Colonic mucosa (tissue), 4 donors: Measurements from ENCODE around the gene LTBP2. TPM values are rescaled to one million over a fixed set of nuclear protein-coding genes. Genes with fewer than 3 reads are reported as not detected.

Experiments used
- DNase-seq: peaks from one replicate; pipeline ENCODE4 v3.0.0-alpha.2; 2020
- H3K27ac ChIP-seq: fragments of 200-600 bp; one replicate; pipeline ENCODE4 v1.8.0; 2021
- H3K27me3 ChIP-seq: fragments of 200-600 bp; one replicate; pipeline ENCODE4 v1.8.0; 2021
- H3K36me3 ChIP-seq: fragments of 200-600 bp; one replicate; pipeline ENCODE4 v1.8.0; 2021
- H3K4me1 ChIP-seq: fragments of 200-600 bp; one replicate; pipeline ENCODE4 v1.8.0; 2021; ENCODE audit warnings: mild to moderate bottlenecking
- H3K4me3 ChIP-seq: fragments of 200-600 bp; one replicate; pipeline ENCODE4 v1.8.0; 2021
- H3K9ac ChIP-seq, 2 donors: one replicate each; pipeline ENCODE4 v1.7.0; 2013; ENCODE audit warnings: control low read depth in 2 of 2, low read depth in 2 of 2, low read length in 2 of 2
- H3K9me3 ChIP-seq: fragments of 200-600 bp; one replicate; pipeline ENCODE4 v1.8.0; 2021
- intact Hi-C: fragments of 100-400 bp; cut with DNase I; formaldehyde crosslinking; loops from one replicate; pipeline ENCODE4 v1.14.1; 2022
- total RNA-seq, 2 donors: library from RNA; stranded (reverse); fragmentation: NEBNext Ultra II Directional in 1 of 2; extraction: Animal tissue kit (Norgen Biotek cat#: 25700) in 1 of 2; gene quantifications; one replicate each; pipeline ENCODE4 v1.2.1, GENCODE V29; 2021
- TF ChIP-seq, protein P1 (sequence below): fragments of 200-600 bp; IDR thresholded peaks from one replicate; pipeline ENCODE4 v1.8.0; 2022; ENCODE audit warnings: antibody characterized with exemption, mild to moderate bottlenecking
- donor health status: healthy.
- donor health status: DM: no; HTN: no; CAD: no.
- donor health status: DM: no; HTN: no; CAD: no.

The LTBP2 gene
- total RNA-seq, 2 donors from 2014 or later, result 1.9 to 3.7 TPM

DNA sequence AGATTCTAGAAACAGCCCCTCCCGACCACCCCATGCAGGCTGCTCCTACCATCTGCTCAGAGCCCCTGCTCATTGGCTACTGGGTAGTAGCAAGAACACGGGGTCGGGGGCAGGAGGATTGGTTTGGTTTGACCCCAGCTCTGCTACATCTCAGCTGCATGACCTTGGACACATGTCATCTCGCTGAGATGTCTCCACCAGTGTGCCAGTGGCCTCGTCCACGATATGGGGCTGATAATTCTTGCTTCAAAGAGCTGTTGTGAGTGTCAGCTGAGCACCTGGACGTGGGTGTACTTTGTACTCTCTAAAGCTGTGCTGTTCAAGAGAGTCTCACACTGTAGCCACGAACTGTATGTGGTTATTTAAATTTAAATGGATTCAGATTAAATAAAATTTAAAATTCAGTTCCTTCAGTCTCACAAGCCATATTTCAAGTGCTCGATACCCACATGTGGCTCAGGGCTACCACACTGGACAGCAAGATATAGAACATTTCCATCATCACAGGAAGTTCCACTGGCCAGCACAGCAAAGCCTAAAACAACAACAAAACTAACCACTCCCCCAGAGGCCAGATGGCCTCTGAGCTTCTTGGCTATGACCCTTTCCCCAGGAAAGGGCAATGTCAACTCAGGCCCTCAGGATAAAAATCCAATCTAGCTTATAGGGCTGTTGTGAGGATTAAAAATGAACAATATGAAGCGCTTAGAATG lies 18.6 kb downstream of the LTBP2 start:
- peak overlapping the region; percentile 50 for H3K27ac ChIP-seq
- intact Hi-C loops, result no loop called here
- H3K36me3 ChIP-seq, result no peaks in the 10 kb centered on the region
- H3K27me3 ChIP-seq, result no peaks in the 10 kb centered on the region
- no peak for DNase-seq
- no peaks in the 10 kb centered on the region for H3K9me3 ChIP-seq
- TF ChIP-seq, protein P1, sequence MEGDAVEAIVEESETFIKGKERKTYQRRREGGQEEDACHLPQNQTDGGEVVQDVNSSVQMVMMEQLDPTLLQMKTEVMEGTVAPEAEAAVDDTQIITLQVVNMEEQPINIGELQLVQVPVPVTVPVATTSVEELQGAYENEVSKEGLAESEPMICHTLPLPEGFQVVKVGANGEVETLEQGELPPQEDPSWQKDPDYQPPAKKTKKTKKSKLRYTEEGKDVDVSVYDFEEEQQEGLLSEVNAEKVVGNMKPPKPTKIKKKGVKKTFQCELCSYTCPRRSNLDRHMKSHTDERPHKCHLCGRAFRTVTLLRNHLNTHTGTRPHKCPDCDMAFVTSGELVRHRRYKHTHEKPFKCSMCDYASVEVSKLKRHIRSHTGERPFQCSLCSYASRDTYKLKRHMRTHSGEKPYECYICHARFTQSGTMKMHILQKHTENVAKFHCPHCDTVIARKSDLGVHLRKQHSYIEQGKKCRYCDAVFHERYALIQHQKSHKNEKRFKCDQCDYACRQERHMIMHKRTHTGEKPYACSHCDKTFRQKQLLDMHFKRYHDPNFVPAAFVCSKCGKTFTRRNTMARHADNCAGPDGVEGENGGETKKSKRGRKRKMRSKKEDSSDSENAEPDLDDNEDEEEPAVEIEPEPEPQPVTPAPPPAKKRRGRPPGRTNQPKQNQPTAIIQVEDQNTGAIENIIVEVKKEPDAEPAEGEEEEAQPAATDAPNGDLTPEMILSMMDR, result no peak
- peak overlapping the region in 1 of 2 donors; percentile 12 for H3K9ac ChIP-seq
- no peaks in the 10 kb centered on the region for H3K4me1 ChIP-seq
- no peak overlapping the region for H3K4me3 ChIP-seq

DNA sequence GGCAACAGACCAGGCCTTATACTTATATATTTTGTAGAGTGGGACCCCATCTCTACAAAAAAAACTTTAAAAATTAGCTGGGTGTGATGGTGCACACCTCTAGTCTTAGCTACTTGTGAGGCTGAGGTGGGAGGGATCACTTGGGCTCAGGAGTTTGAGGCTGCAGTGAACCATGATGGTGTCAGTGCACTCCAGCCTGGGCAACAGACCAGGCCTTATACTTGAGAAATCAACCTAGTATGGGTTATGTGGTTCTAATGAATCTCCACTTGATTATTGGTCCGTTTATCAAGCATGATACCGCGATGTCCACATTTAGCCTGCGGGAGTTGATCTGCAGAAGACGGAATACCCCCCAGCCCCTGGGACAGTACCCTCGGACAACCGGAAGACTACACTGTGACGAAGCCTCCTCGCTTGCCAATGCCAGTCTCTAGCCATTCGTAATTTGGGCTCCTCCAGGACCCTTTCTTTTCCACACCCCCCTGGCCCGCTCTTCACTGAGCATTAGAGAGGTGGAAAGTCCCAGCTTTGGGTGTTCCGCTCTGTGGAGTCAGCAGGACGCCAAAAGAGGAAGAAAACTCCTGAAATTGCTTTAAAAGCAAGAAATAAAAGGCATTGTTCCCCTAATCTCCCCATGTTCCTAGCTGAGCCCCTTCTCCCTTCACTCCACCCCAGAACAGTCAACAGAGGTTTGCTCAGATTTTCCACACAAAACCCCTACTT lies 19.4 kb downstream of the LTBP2 start:
- DNase-seq, result no peak
- H3K27me3 ChIP-seq, result no peaks in the 10 kb centered on the region
- H3K27ac ChIP-seq, result peak overlapping the region; percentile 50
- H3K4me1 ChIP-seq, result no peaks in the 10 kb centered on the region
- no peaks in the 10 kb centered on the region for H3K9me3 ChIP-seq
- no peaks in the 10 kb centered on the region for H3K36me3 ChIP-seq
- intact Hi-C loops, result no loop called here
- H3K4me3 ChIP-seq, result no peak overlapping the region
- no peak overlapping the region for H3K9ac ChIP-seq
- TF ChIP-seq, protein P1, result no peak

DNA sequence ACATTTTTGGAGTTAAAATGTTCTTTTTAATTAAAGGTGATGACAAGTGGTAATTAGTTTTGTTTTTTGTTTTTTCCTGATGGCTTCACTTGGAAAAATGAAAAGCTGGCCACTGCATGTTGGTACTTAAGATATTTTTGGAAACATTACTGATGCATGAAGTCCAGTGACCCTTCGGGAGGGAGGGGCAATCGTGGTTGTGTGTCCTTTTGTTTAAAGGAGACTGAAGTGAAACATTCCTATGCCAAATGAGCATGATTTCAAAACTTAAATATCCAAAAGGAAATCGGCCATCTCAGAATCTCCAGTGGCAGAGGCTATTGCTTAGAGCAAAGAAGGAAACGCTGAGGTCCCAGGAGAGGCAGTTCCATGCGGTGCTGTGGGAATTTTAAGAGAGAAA lies 20.1 kb downstream of the LTBP2 start:
- TF ChIP-seq, protein P1, result no peak
- Histone ChIP-seq H3K27me3 (no peaks in the 10 kb centered on the region), H3K9ac (no peak overlapping the region), H3K4me1 (no peaks in the 10 kb centered on the region), H3K27ac (peak overlapping the region; percentile 13), H3K4me3 (no peak overlapping the region), H3K36me3 (no peaks in the 10 kb centered on the region), H3K9me3 (no peaks in the 10 kb centered on the region)
- intact Hi-C loops, result no loop called here
- no peak for DNase-seq

DNA sequence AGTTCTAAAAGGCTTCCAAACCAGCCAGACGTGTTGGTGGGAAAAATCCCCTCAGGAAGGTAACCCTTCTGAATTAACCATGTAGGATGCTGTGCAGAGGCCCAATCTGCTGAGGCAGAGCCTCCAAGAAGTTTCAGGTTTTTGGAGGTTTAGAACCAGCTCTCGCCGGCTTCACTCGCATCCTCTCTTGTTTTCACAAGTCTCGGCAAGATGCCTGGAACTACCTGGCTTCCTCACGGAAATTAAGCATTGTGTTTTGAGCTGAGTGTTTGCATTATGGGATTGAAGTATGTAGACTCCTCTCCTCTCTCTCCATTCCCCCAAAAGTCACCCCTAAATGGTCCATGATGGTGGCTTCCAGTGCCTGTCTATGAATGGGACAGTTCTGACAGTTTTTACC lies 20.6 kb downstream of the LTBP2 start:
- H3K9ac ChIP-seq, result no peak overlapping the region
- no peak overlapping the region for H3K4me3 ChIP-seq
- no peak overlapping the region for H3K27ac ChIP-seq
- TF ChIP-seq, protein P1, result no peak
- H3K4me1 ChIP-seq, result no peaks in the 10 kb centered on the region
- H3K9me3 ChIP-seq, result no peaks in the 10 kb centered on the region
- H3K27me3 ChIP-seq, result no peaks in the 10 kb centered on the region
- intact Hi-C loops, result no loop called here
- H3K36me3 ChIP-seq, result no peaks in the 10 kb centered on the region
- no peak for DNase-seq

DNA sequence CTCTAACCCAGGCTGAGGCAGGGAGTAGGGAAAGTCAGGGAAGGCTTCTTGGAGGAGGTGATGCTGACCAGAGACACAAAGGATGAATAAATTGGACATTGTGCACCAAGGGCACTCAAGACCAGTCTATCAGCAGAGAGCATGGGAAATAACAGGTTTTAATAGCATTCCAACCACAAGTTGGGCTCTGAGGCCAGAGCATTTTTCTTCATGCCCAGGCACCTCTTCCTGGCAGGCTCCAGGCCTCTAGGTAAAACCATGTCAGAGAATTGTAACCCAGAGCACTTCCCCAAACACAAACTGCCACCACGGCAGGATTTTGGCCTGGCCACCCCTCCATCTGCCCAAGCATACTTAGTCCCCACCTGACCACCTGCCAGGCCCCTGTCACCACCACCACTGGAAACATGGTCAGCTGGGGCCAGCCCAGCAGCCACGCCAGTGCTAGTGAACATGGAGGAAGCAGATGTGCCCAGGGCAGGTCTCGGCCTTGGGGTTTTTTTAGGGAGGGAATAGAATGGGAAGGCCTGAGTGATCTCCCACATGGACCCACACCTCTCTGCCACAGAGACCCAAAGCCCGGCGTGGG lies 22.7 kb downstream of the LTBP2 start:
- no peak for DNase-seq
- Histone ChIP-seq H3K36me3 (no peaks in the 10 kb centered on the region), H3K9ac (no peak overlapping the region), H3K4me1 (no peaks in the 10 kb centered on the region), H3K27ac (no peak overlapping the region), H3K9me3 (no peaks in the 10 kb centered on the region), H3K27me3 (no peaks in the 10 kb centered on the region), H3K4me3 (no peak overlapping the region)
- TF ChIP-seq, protein P1, result no peak
- intact Hi-C loops, result no loop called here
